ENCODE measurements around the gene GJA5. TPM values are rescaled to one million over a fixed set of nuclear protein-coding genes. Genes with fewer than 3 reads are reported as not detected.
A peak's percentile ranks its signal among the peaks of the same experiment; 100 is the strongest.

GJA5 gene
- total RNA-seq: 4.7 TPM
- long read RNA-seq, partial matches to known transcripts: 0 of 7 reads
- long read RNA-seq, other reads (novel, unspliced or antisense): 5 of 7 reads

- DNase-seq (no peak), ATAC-seq (peak; percentile 23)
- intact Hi-C loops (cut with micrococcal nuclease): no loop called here
These were observed at the start of gene GJA5 for GRCh38 chr1:147760481-147761260. Gene GJA5, minus strand, starts transcription at chr1:147760602. Its CDS starts 1,364 bp downstream, at chr1:147759238.

- intact Hi-C loops (cut with micrococcal nuclease): no loop called here
- no peak for ATAC-seq
- no peak for DNase-seq
These were observed 48.8 kb upstream of the GJA5 start for GRCh38 chr1:147809236-147809635.

- intact Hi-C loops (cut with micrococcal nuclease): no loop called here
- no peak for ATAC-seq
- DNase-seq: no peak
These were observed 47.6 kb upstream of the GJA5 start for GRCh38 chr1:147808025-147808424.

GRCh38 chr1:147807405-147807804, 47.0 kb upstream of the GJA5 start:
- DNase-seq: no peak
- intact Hi-C loops (cut with micrococcal nuclease): no loop called here
- ATAC-seq: no peak

- no peak for DNase-seq
- ATAC-seq: no peak
- intact Hi-C loops (cut with micrococcal nuclease): no loop called here
These were observed 44.7 kb upstream of the GJA5 start for GRCh38 chr1:147804942-147805723.

- intact Hi-C loops (cut with micrococcal nuclease): no loop called here
- ATAC-seq: no peak
- DNase-seq: no peak
These were observed 40.4 kb upstream of the GJA5 start for GRCh38 chr1:147800804-147801203.

GRCh38 chr1:147798731-147799130, 38.3 kb upstream of the GJA5 start:
- DNase-seq (no peak), ATAC-seq (no peak)
- intact Hi-C loops (cut with micrococcal nuclease): no loop called here

GRCh38 chr1:147794570-147794969, 34.2 kb upstream of the GJA5 start:
- ATAC-seq (peak; percentile 97), DNase-seq (peak; percentile 49)
- intact Hi-C loops (cut with micrococcal nuclease): no loop called here

- DNase-seq (no peak), ATAC-seq (no peak)
- intact Hi-C loops (cut with micrococcal nuclease): no loop called here
These were observed 31.5 kb upstream of the GJA5 start for GRCh38 chr1:147791876-147792275.

GRCh38 chr1:147787765-147788164, 27.4 kb upstream of the GJA5 start:
- no peak for DNase-seq
- intact Hi-C loops (cut with micrococcal nuclease): no loop called here
- ATAC-seq: peak; percentile 94

- DNase-seq (no peak), ATAC-seq (no peak)
- intact Hi-C loops (cut with micrococcal nuclease): no loop called here
These were observed 26.1 kb upstream of the GJA5 start for GRCh38 chr1:147786536-147786935.

GRCh38 chr1:147785794-147786506, 25.5 kb upstream of the GJA5 start:
- ATAC-seq (no peak), DNase-seq (no peak)
- intact Hi-C loops (cut with micrococcal nuclease): no loop called here

- intact Hi-C loops (cut with micrococcal nuclease): no loop called here
- ATAC-seq (no peak), DNase-seq (no peak)
These were observed 24.5 kb upstream of the GJA5 start for GRCh38 chr1:147784941-147785340.

- intact Hi-C loops (cut with micrococcal nuclease): no loop called here
- ATAC-seq: peak; percentile 55
These were observed 20.7 kb upstream of the GJA5 start for GRCh38 chr1:147781056-147781471.

GRCh38 chr1:147777694-147778093, 17.3 kb upstream of the GJA5 start:
- ATAC-seq (no peak), DNase-seq (no peak)
- intact Hi-C loops (cut with micrococcal nuclease): no loop called here

More at GRCh38 chr1:147781056-147781471, 20.7 kb upstream of the GJA5 start:
- no peak for DNase-seq

- DNase-seq: no peak
- intact Hi-C loops (cut with micrococcal nuclease): no loop called here
These were observed 12.9 kb upstream of the GJA5 start for GRCh38 chr1:147773215-147773715.

GRCh38 chr1:147772570-147772969, 12.2 kb upstream of the GJA5 start:
- DNase-seq (no peak), ATAC-seq (peak; percentile 25)
- intact Hi-C loops (cut with micrococcal nuclease): no loop called here

More at GRCh38 chr1:147773215-147773715, 12.9 kb upstream of the GJA5 start:
- ATAC-seq: no peak

GRCh38 chr1:147771226-147772125, 11.1 kb upstream of the GJA5 start:
- DNase-seq (peak; percentile 84), ATAC-seq (peak; percentile 98)
- intact Hi-C loops (cut with micrococcal nuclease): no loop called here

Measured in left ventricle myocardium superior (tissue), 1 donor.